HepG2 (cell line): ENCODE results near the gene ABHD11. TPM values are rescaled to one million over a fixed set of nuclear protein-coding genes. Genes with fewer than 3 reads are reported as not detected.

Experiments
- ATAC-seq: fragments of 200-7000 bp; cut with Tn5 transposase; 3 replicates; pipeline ENCODE4 v1.9.1; 2020; ENCODE audit warnings: mild to moderate bottlenecking, moderate library complexity
- BruUV-seq: library from RNA; stranded (reverse); fragments of 400-500 nt; replicated peaks from 2 replicates; lab custom pipeline; 2021; lab: Mats Ljungman, UMichigan
- CTCF ChIA-PET: fragments of 300-600 bp; formaldehyde crosslinking; extraction: SDS; loops from one replicate; lab custom pipeline; 2021; ENCODE audit warnings: low total read pairs, inconsistent platforms, low intra/inter-chr PET ratio; lab: Yijun Ruan, JAX
- POLR2A ChIA-PET: fragments of 350-600 bp; sonication (Branson Sonifier 250); formaldehyde crosslinking; loops from one replicate; lab custom pipeline; 2020; ENCODE audit warnings: antibody characterized with exemption, inconsistent platforms; lab: Yijun Ruan, JAX
- DNase-seq: peaks from one replicate; pipeline ENCODE4 v3.0.0-alpha.2; 2015; ENCODE audit warnings: low spot score
- FAIRE-seq: peaks from 3 replicates; lab custom pipeline; 2011; peaks lifted over from hg19 to GRCh38; lab: Jason Lieb, UNC
- H2AFZ ChIP-seq: one replicate; pipeline ENCODE4 v1.6.1; 2011; ENCODE audit warnings: low read length, inconsistent platforms
- H3K27ac ChIP-seq: fragments of 300-600 bp; 3 replicates; pipeline ENCODE4 v1.8.0; 2011; ENCODE audit warnings: mixed run types, mild to moderate bottlenecking, mixed read lengths, low read length, inconsistent platforms; ENCODE audit not compliant: insufficient read depth; ENCODE audit errors: extremely low read length
- H3K27me3 ChIP-seq, 2 experiments: fragments of 200-600 bp in 1 of 2; 2 replicates in 1 of 2; 3 replicates in 1 of 2; pipeline versions ENCODE4 v1.6.0 to v1.8.0; 2011; ENCODE audit warnings: low read length in 2 of 2, mild to moderate bottlenecking in 2 of 2, moderate library complexity in 2 of 2, inconsistent platforms in 1 of 2; ENCODE audit not compliant: insufficient read depth in 2 of 2, control insufficient read depth in 1 of 2
- H3K36me3 ChIP-seq, 2 experiments: fragments of 200-600 bp in 1 of 2; replicated peaks in 1 of 2; 2 replicates in 1 of 2; 3 replicates in 1 of 2; pipeline versions ENCODE4 v1.5.1 to v1.8.0; 2011; ENCODE audit warnings: low read length in 2 of 2, inconsistent platforms in 1 of 2; ENCODE audit not compliant: insufficient read depth in 2 of 2, control insufficient read depth in 1 of 2
- H3K4me1 ChIP-seq: 2 replicates; pipeline ENCODE4 v1.5.1; 2012; ENCODE audit warnings: low read length, inconsistent platforms; ENCODE audit not compliant: insufficient read depth
- H3K4me2 ChIP-seq: 2 replicates; pipeline ENCODE4 v1.6.0; 2011; ENCODE audit warnings: low read depth, low read length, inconsistent platforms
- H3K4me3 ChIP-seq, 3 experiments: fragments of 200-600 bp in 1 of 3; sonication (generic), shearing (Covaris generic) in 1 of 3; replicated peaks in 1 of 3; 2 replicates each; pipeline ENCODE4 v1.5.1; 2011 to 2016; ENCODE audit warnings: low read length in 3 of 3, inconsistent platforms in 2 of 3, low read depth in 2 of 3, mild to moderate bottlenecking in 2 of 3, control low read depth in 1 of 3, mixed read lengths in 1 of 3; ENCODE audit not compliant: insufficient read depth in 1 of 3
- H3K79me2 ChIP-seq: one replicate; pipeline ENCODE4 v1.6.1; 2011; ENCODE audit warnings: low read length, inconsistent platforms; ENCODE audit not compliant: insufficient read depth
- H3K9ac ChIP-seq: 2 replicates; pipeline ENCODE4 v1.6.0; 2011; ENCODE audit warnings: mild to moderate bottlenecking, low read depth, low read length, inconsistent platforms; ENCODE audit not compliant: insufficient read depth
- H3K9me3 ChIP-seq: 2 replicates; pipeline ENCODE4 v1.5.1; 2012; ENCODE audit warnings: mild to moderate bottlenecking, low read length
- H4K20me1 ChIP-seq: 2 replicates; pipeline ENCODE4 v1.6.0; 2011; ENCODE audit warnings: inconsistent platforms, mild to moderate bottlenecking, low read length, moderate library complexity; ENCODE audit not compliant: insufficient read depth
- CEBPZ ChIP-seq: IDR thresholded peaks from 2 replicates; pipeline ENCODE4 v1.6.1; 2012; ENCODE audit warnings: low read length, improper control_type of control experiment
- HIVEP1 ChIP-seq: sonication (generic); formaldehyde crosslinking; IDR thresholded peaks from 2 replicates; pipeline ENCODE4 v1.4.0; 2020; ENCODE audit warnings: mild to moderate bottlenecking, missing genetic modification reagents
- HNF1B ChIP-seq: sonication (generic); formaldehyde crosslinking; IDR thresholded peaks from 2 replicates; pipeline ENCODE4 v1.5.1; 2020; ENCODE audit warnings: mild to moderate bottlenecking, moderate library complexity, missing genetic modification reagents
- HNRNPH1 ChIP-seq: fragments of 200-400 bp; formaldehyde crosslinking; optimal IDR thresholded peaks from 2 replicates; pipeline ENCODE3; 2017; ENCODE audit warnings: mild to moderate bottlenecking, low read depth, low read length
- HNRNPLL ChIP-seq: fragments of 200-400 bp; formaldehyde crosslinking; IDR thresholded peaks from 2 replicates; pipeline ENCODE4 v1.6.1; 2017; ENCODE audit warnings: mild to moderate bottlenecking, low read depth, low read length; ENCODE audit not compliant: poor library complexity, severe bottlenecking
- SPEN ChIP-seq: sonication (generic); formaldehyde crosslinking; IDR thresholded peaks from 2 replicates; pipeline ENCODE4 v1.5.1; 2020; ENCODE audit warnings: low read depth, mild to moderate bottlenecking, missing genetic modification reagents
- SUZ12 ChIP-seq: fragments of 150-350 bp; IDR thresholded peaks from 2 replicates; pipeline ENCODE4 v1.6.1; 2014; ENCODE audit warnings: low read depth, low read length
- ZFX ChIP-seq: sonication (generic); formaldehyde crosslinking; IDR thresholded peaks from 2 replicates; pipeline ENCODE4 v1.4.0; 2020; ENCODE audit warnings: mild to moderate bottlenecking, low read depth, missing genetic modification reagents, moderate library complexity
- ZMYM3 ChIP-seq: sonication (generic); formaldehyde crosslinking; IDR thresholded peaks from 2 replicates; pipeline ENCODE4 v1.5.1; 2020; ENCODE audit warnings: mild to moderate bottlenecking, missing genetic modification reagents
- ZNF768 ChIP-seq: sonication (generic); formaldehyde crosslinking; IDR thresholded peaks from 2 replicates; pipeline ENCODE4 v1.4.0; 2020; ENCODE audit warnings: missing genetic modification reagents
- ZNF773 ChIP-seq: sonication (generic); formaldehyde crosslinking; IDR thresholded peaks from 2 replicates; pipeline ENCODE4 v1.4.0; 2020; ENCODE audit warnings: missing genetic modification reagents, borderline replicate concordance
- ZNF781 ChIP-seq: sonication (generic); formaldehyde crosslinking; IDR thresholded peaks from 2 replicates; pipeline ENCODE4 v1.5.1; 2020; ENCODE audit warnings: borderline replicate concordance, mild to moderate bottlenecking, missing genetic modification reagents; ENCODE audit errors: not compliant biosample characterization
- ZNF841 ChIP-seq: sonication (generic); formaldehyde crosslinking; IDR thresholded peaks from 2 replicates; pipeline ENCODE4 v1.8.1; 2023; ENCODE audit warnings: missing genetic modification reagents, borderline replicate concordance
- WGBS: methylation state at CpG from one replicate; pipeline ENCODE4 v1.1.6; 2017; ENCODE audit warnings: low lambda C conversion rate; 5-methylcytosine and 5-hydroxymethylcytosine counted together
- in situ Hi-C: cut with HindIII; loops from 2 replicates; pipeline ENCODE4 v1.10.0; 2017; ENCODE audit warnings: low pct_unique_long_range_greater_than_20kb; ENCODE audit not compliant: extremely low pct_ligation_motif_present
- intact Hi-C: fragments of 100-400 bp; cut with micrococcal nuclease; formaldehyde crosslinking; loops from one replicate; pipeline ENCODE4 v1.10.0; 2022; ENCODE audit not compliant: unreplicated experiment
- polyA plus RNA-seq, 8 experiments: library from polyadenylated mRNA; depleted of rRNA in 3 of 8; stranded (reverse) in 7 of 8; unstranded in 1 of 8; fragments of >200 nt; fragmentation: Illumina TruSeq in 4 of 8; extraction: Trizol in 4 of 8; gene quantifications; 2 replicates each; pipeline versions ENCODE4 v1.2.1 to v1.2.3, GENCODE V29; 2011 to 2016; ENCODE audit warnings: low read depth in 4 of 8, missing spikeins in 1 of 8, mixed read lengths in 1 of 8; ENCODE audit not compliant: insufficient read depth in 1 of 8
- total RNA-seq, 5 experiments: library from RNA; depleted of rRNA; stranded (reverse); fragments of >200 nt; fragmentation: Illumina TruSeq; extraction: Trizol; gene quantifications; 2 replicates each; pipeline ENCODE4 v1.2.3, GENCODE V29; 2016; ENCODE audit warnings: low read depth in 1 of 5

ABHD11 gene
- total and polyA plus RNA-seq, 2 of the 13 experiments (the other 11 are each of a cell fraction or from before 2014, with no cell fraction given), result 7.0 to 8.1 TPM

- FAIRE-seq, result no peak
- no peaks in the 10 kb centered on the region for H3K79me2 ChIP-seq
- POLR2A ChIA-PET, result no interaction called here
Observed at GRCh38 chr7:73712773-73713172, 25.8 kb downstream of the ABHD11 start.

GRCh38 chr7:73708961-73709549 lies 29.5 kb downstream of the ABHD11 start:
- Histone ChIP-seq H4K20me1 (no peaks in the 10 kb centered on the region), H3K27ac (no peak overlapping the region), H3K9ac (no peak overlapping the region), H2AFZ (no peak overlapping the region), H3K79me2 (no peaks in the 10 kb centered on the region), H3K27me3 (no peaks in the 10 kb centered on the region), H3K4me2 (no peak overlapping the region), H3K9me3 (no peaks in the 10 kb centered on the region), H3K4me3 (no peak overlapping the region), H3K4me1 (no peaks in the 10 kb centered on the region), H3K36me3 (peaks cover 0 to 3% of the 10 kb centered on the region in 2 experiments; a peak in 1 of 5 replicates)
- intact Hi-C loops (no loop called here), in situ Hi-C loops (no loop called here)
- no TSS peak for BruUV-seq
- ChIA-PET POLR2A (no interaction called here), CTCF (no interaction called here)
- DNase-seq (no peak), FAIRE-seq (no peak), ATAC-seq (no peak)
- 91% methylated on average over 9 of the region's 16 CpGs for WGBS
- TF ChIP-seq HNRNPH1 (no peak), HIVEP1 (no peak), SUZ12 (no peak), ZNF841 (CRISPR knock-in tag) (no peak), HNF1B (CRISPR knock-in tag) (no peak), ZFX (CRISPR knock-in tag) (no peak), SPEN (no peak), ZNF768 (CRISPR knock-in tag) (no peak), HNRNPLL (no peak), ZNF781 (no peak), CEBPZ (no peak)

More at GRCh38 chr7:73712773-73713172, 25.8 kb downstream of the ABHD11 start:
- Histone ChIP-seq H2AFZ (no peak overlapping the region), H3K9ac (no peak overlapping the region), H3K4me2 (no peak overlapping the region), H3K4me1 (peaks cover 27% of the 10 kb centered on the region), H3K4me3 (no peak overlapping the region), H3K27ac (no peak overlapping the region), H3K36me3 (peaks cover 0 to 2% of the 10 kb centered on the region in 2 experiments; a peak in 1 of 5 replicates), H3K27me3 (no peaks in the 10 kb centered on the region), H4K20me1 (peaks cover 7% of the 10 kb centered on the region), H3K9me3 (no peaks in the 10 kb centered on the region)
- CTCF ChIA-PET, result no interaction called here
- TF ChIP-seq ZNF773 (CRISPR knock-in tag) (no peak), ZMYM3 (CRISPR knock-in tag) (0 out of 2 replicates have a peak, but pooled peaks have one; percentile 52)
- in situ Hi-C loops (no loop called here), intact Hi-C loops (no loop called here)
- ATAC-seq (no peak), DNase-seq (no peak)
- 91% methylated on average over 1 of the region's 1 CpG for WGBS
- no TSS peak for BruUV-seq
